Caco-2 (cell line): Measurements from ENCODE around the gene TTN. TPM values are rescaled to one million over a fixed set of nuclear protein-coding genes. Genes with fewer than 3 reads are reported as not detected.

Experiments used
- BruUV-seq: library from RNA; stranded (reverse); fragments of 400-500 nt; replicated peaks from 2 replicates; lab custom pipeline; 2021; lab: Mats Ljungman, UMichigan
- CTCF ChIA-PET: fragments of 300-600 bp; sonication (Branson Sonifier 250); formaldehyde crosslinking; loops from one replicate; lab custom pipeline; 2022; ENCODE audit warnings: antibody characterized with exemption; lab: Charles Lee
- POLR2A ChIA-PET: fragments of 300-600 bp; sonication (Branson Sonifier 250); formaldehyde crosslinking; loops from one replicate; lab custom pipeline; 2022; ENCODE audit warnings: antibody characterized with exemption; lab: Charles Lee
- DNase-seq, 2 experiments: peaks; one replicate each; pipeline versions ENCODE4 v3.0.0 to v3.0.0-alpha.2; 2020 to 2022
- H3K27me3 ChIP-seq: replicated peaks from 2 replicates; pipeline ENCODE4 v1.6.0; 2011; ENCODE audit warnings: low read length; ENCODE audit not compliant: control insufficient read depth, insufficient read depth
- H3K36me3 ChIP-seq: 2 replicates; pipeline ENCODE4 v1.5.1; 2011; ENCODE audit warnings: low read length; ENCODE audit not compliant: control insufficient read depth, insufficient read depth
- H3K4me1 ChIP-seq: fragments of 250-450 bp; sonication (Bioruptor Pico); 2 replicates; pipeline ENCODE4 v1.5.1; 2020; ENCODE audit warnings: mild to moderate bottlenecking
- H3K4me3 ChIP-seq: 2 replicates; pipeline ENCODE4 v1.5.1; 2011; ENCODE audit warnings: low read depth, mild to moderate bottlenecking, control low read depth, low read length
- H3K9me3 ChIP-seq: fragments of 250-450 bp; sonication (Bioruptor Pico); 2 replicates; pipeline ENCODE4 v1.5.1; 2020; ENCODE audit warnings: mild to moderate bottlenecking, moderate library complexity
- H3K27ac Mint-ChIP-seq: one replicate; pipeline ENCODE4 v1.8.0; 2022; ENCODE audit warnings: mixed read lengths; ENCODE audit not compliant: unreplicated experiment
- H3K27me3 Mint-ChIP-seq: one replicate; pipeline ENCODE4 v1.8.0; 2022; ENCODE audit warnings: mixed read lengths; ENCODE audit not compliant: insufficient read depth, unreplicated experiment
- H3K36me3 Mint-ChIP-seq: one replicate; pipeline ENCODE4 v1.8.0; 2022; ENCODE audit warnings: mild to moderate bottlenecking, mixed read lengths; ENCODE audit not compliant: insufficient read depth, unreplicated experiment
- H3K4me1 Mint-ChIP-seq: one replicate; pipeline ENCODE4 v1.8.0; 2022; ENCODE audit warnings: low read depth, mixed read lengths; ENCODE audit not compliant: unreplicated experiment
- H3K4me3 Mint-ChIP-seq: one replicate; pipeline ENCODE4 v1.8.0; 2022; ENCODE audit warnings: mild to moderate bottlenecking, moderate library complexity, mixed read lengths; ENCODE audit not compliant: unreplicated experiment
- H3K9me3 Mint-ChIP-seq: one replicate; pipeline ENCODE4 v1.8.0; 2022; ENCODE audit warnings: mixed read lengths; ENCODE audit not compliant: unreplicated experiment
- CTCF ChIP-seq, 2 experiments: fragments of 200-600 bp in 1 of 2; IDR thresholded peaks; 1 replicate in 1 of 2; 2 replicates in 1 of 2; pipeline versions ENCODE4 v1.5.1 to v1.8.0; 2011 to 2022; ENCODE audit warnings: antibody characterized with exemption in 1 of 2, control low read depth in 1 of 2, inconsistent platforms in 1 of 2, low read depth in 1 of 2, low read length in 1 of 2, mild to moderate bottlenecking in 1 of 2, moderate library complexity in 1 of 2; ENCODE audit not compliant: insufficient read depth in 1 of 2, severe bottlenecking in 1 of 2, unreplicated experiment in 1 of 2
- intact Hi-C: fragments of 100-400 bp; cut with micrococcal nuclease; formaldehyde crosslinking; loops from one replicate; pipeline ENCODE4 v1.10.0; 2022; ENCODE audit not compliant: unreplicated experiment
- total RNA-seq: library from RNA; stranded (reverse); gene quantifications from 2 replicates; pipeline ENCODE4 v1.2.3, GENCODE V29; 2022

Gene TTN
- total RNA-seq, 1 experiment from 2014 or later: 9.3 TPM

GRCh38 chr2:178800510-178800909 is 6.7 kb downstream of the TTN start:
- Mint-ChIP-seq H3K4me3 (no peak overlapping the region), H3K4me1 (no peaks in the 10 kb centered on the region), H3K27me3 (no peaks in the 10 kb centered on the region), H3K9me3 (no peaks in the 10 kb centered on the region), H3K36me3 (no peaks in the 10 kb centered on the region), H3K27ac (no peak overlapping the region)
- Histone ChIP-seq H3K27me3 (no peaks in the 10 kb centered on the region), H3K36me3 (no peaks in the 10 kb centered on the region), H3K9me3 (no peaks in the 10 kb centered on the region), H3K4me1 (no peaks in the 10 kb centered on the region), H3K4me3 (no peak overlapping the region)
- no peak for DNase-seq
- POLR2A ChIA-PET: no interaction called here
- no TSS peak for BruUV-seq
- TF ChIP-seq CTCF (IDR thresholded peaks at IDR 0.05; ENCODE audit: insufficient read depth in 1 of 2, low read depth in 1 of 2, low read length in 1 of 2, severe bottlenecking in 1 of 2, unreplicated experiment in 1 of 2): no peak
- CTCF ChIA-PET: no interaction called here
- intact Hi-C loops: no loop called here

GRCh38 chr2:178799305-178799704 is 7.9 kb downstream of the TTN start:
- no TSS peak for BruUV-seq
- Mint-ChIP-seq H3K27me3 (no peaks in the 10 kb centered on the region), H3K36me3 (no peaks in the 10 kb centered on the region), H3K9me3 (no peaks in the 10 kb centered on the region), H3K4me1 (no peaks in the 10 kb centered on the region), H3K4me3 (no peak overlapping the region), H3K27ac (no peak overlapping the region)
- Histone ChIP-seq H3K4me1 (no peaks in the 10 kb centered on the region), H3K36me3 (no peaks in the 10 kb centered on the region), H3K9me3 (no peaks in the 10 kb centered on the region), H3K4me3 (no peak overlapping the region), H3K27me3 (no peaks in the 10 kb centered on the region)
- TF ChIP-seq CTCF (IDR thresholded peaks at IDR 0.05; ENCODE audit: insufficient read depth in 1 of 2, low read depth in 1 of 2, low read length in 1 of 2, severe bottlenecking in 1 of 2, unreplicated experiment in 1 of 2): no peak
- intact Hi-C loops: loop anchor here (5.0 kb wide), 1 partner anchor 883 kb away; no protein-coding TSS in a partner anchor
- ChIA-PET POLR2A (no interaction called here), CTCF (no interaction called here)
- no peak for DNase-seq

- Histone ChIP-seq H3K27me3 (no peaks in the 10 kb centered on the region), H3K9me3 (no peaks in the 10 kb centered on the region), H3K4me1 (no peaks in the 10 kb centered on the region), H3K36me3 (no peaks in the 10 kb centered on the region), H3K4me3 (no peak overlapping the region)
- Mint-ChIP-seq H3K27ac (no peak overlapping the region), H3K4me1 (no peaks in the 10 kb centered on the region), H3K9me3 (no peaks in the 10 kb centered on the region), H3K36me3 (peaks cover 4% of the 10 kb centered on the region), H3K4me3 (no peak overlapping the region), H3K27me3 (no peaks in the 10 kb centered on the region)
- ChIA-PET POLR2A (no interaction called here), CTCF (interaction anchor here (0.7 to 0.9 kb wide), 2 partner anchors 34 to 115 kb away, joined by 3 read pairs; no protein-coding TSS in a partner anchor)
- BruUV-seq: no TSS peak
- DNase-seq: no peak
- TF ChIP-seq CTCF (IDR thresholded peaks at IDR 0.05; ENCODE audit: insufficient read depth in 1 of 2, low read depth in 1 of 2, low read length in 1 of 2, severe bottlenecking in 1 of 2, unreplicated experiment in 1 of 2): peak; percentile 25 to 56
- intact Hi-C loops: loop anchor here (1.0 to 5.0 kb wide), 3 partner anchors 118 to 886 kb away; no protein-coding TSS in a partner anchor
Observed at GRCh38 chr2:178796079-178796677, 11.0 kb downstream of the TTN start.
